GM23338 (cell line): ENCODE measurements around the gene P4HA1. TPM values are rescaled to one million over a fixed set of nuclear protein-coding genes. Genes with fewer than 3 reads are reported as not detected.

Source experiments
- ATAC-seq: fragments of 200-7000 bp; cut with Tn5 transposase; 3 replicates; pipeline ENCODE4 v1.9.1; 2020
- DNase-seq: peaks from one replicate; pipeline ENCODE4 v3.0.0-alpha.2; 2015; ENCODE audit warnings: low spot score
- H2AFZ ChIP-seq: fragments of 200-600 bp; sonication (generic); 2 replicates; pipeline ENCODE4 v1.8.0; 2016; ENCODE audit warnings: antibody characterized with exemption, mild to moderate bottlenecking, moderate library complexity
- H3F3A ChIP-seq: fragments of 200-600 bp; sonication (generic); replicated peaks from 2 replicates; pipeline ENCODE4 v1.8.0; 2017; ENCODE audit warnings: antibody characterized with exemption, mixed run types, low read depth
- H3K27ac ChIP-seq: fragments of 200-600 bp; sonication (generic); 2 replicates; pipeline ENCODE4 v1.6.1; 2016; ENCODE audit warnings: low read depth
- H3K27me3 ChIP-seq: fragments of 200-600 bp; sonication (generic); 2 replicates; pipeline ENCODE4 v1.8.0; 2016; ENCODE audit warnings: mild to moderate bottlenecking, mixed run types, moderate library complexity; ENCODE audit not compliant: insufficient read depth
- H3K36me3 ChIP-seq: fragments of 200-600 bp; sonication (generic); 2 replicates; pipeline ENCODE4 v1.8.0; 2016; ENCODE audit warnings: mild to moderate bottlenecking; ENCODE audit not compliant: insufficient read depth
- H3K4me1 ChIP-seq: fragments of 200-600 bp; sonication (generic); 2 replicates; pipeline ENCODE4 v1.8.0; 2016; ENCODE audit warnings: mild to moderate bottlenecking, moderate library complexity; ENCODE audit not compliant: insufficient read depth
- H3K4me2 ChIP-seq: fragments of 200-600 bp; sonication (generic); 2 replicates; pipeline ENCODE4 v1.7.1; 2017; ENCODE audit warnings: mixed run types
- H3K4me3 ChIP-seq: fragments of 200-600 bp; sonication (generic); 2 replicates; pipeline ENCODE4 v1.6.1; 2016; ENCODE audit warnings: mixed run types
- H3K79me2 ChIP-seq: fragments of 200-600 bp; sonication (generic); replicated peaks from 2 replicates; pipeline ENCODE4 v1.8.0; 2017; ENCODE audit warnings: mild to moderate bottlenecking; ENCODE audit not compliant: insufficient read depth
- H3K9me2 ChIP-seq: fragments of 200-600 bp; sonication (generic); 2 replicates; pipeline ENCODE4 v1.8.0; 2017; ENCODE audit not compliant: insufficient read depth
- H4K20me1 ChIP-seq: fragments of 200-600 bp; sonication (generic); replicated peaks from 2 replicates; pipeline ENCODE4 v1.8.0; 2017; ENCODE audit warnings: mild to moderate bottlenecking; ENCODE audit not compliant: insufficient read depth
- H3K27ac Mint-ChIP-seq: 2 replicates; pipeline ENCODE4 v1.8.0; 2020; ENCODE audit warnings: inconsistent platforms, mild to moderate bottlenecking, moderate library complexity, mixed read lengths
- H3K27me3 Mint-ChIP-seq: 3 replicates; pipeline ENCODE4 v1.8.0; 2022; ENCODE audit warnings: low read depth, mild to moderate bottlenecking, moderate library complexity, mixed read lengths, inconsistent platforms; ENCODE audit not compliant: insufficient read depth, poor library complexity
- H3K36me3 Mint-ChIP-seq: 3 replicates; pipeline ENCODE4 v1.8.0; 2021; ENCODE audit warnings: low read depth, mild to moderate bottlenecking, inconsistent platforms, moderate library complexity, mixed read lengths
- H3K4me1 Mint-ChIP-seq: 3 replicates; pipeline ENCODE4 v1.8.0; 2020; ENCODE audit warnings: mild to moderate bottlenecking, inconsistent platforms, mixed read lengths
- H3K4me3 Mint-ChIP-seq: 3 replicates; pipeline ENCODE4 v1.8.0; 2021; ENCODE audit warnings: moderate library complexity, mild to moderate bottlenecking, inconsistent platforms, mixed read lengths
- H3K9me3 Mint-ChIP-seq: 3 replicates; pipeline ENCODE4 v1.8.0; 2020; ENCODE audit warnings: moderate library complexity, mild to moderate bottlenecking, inconsistent platforms, mixed read lengths
- CREB1 ChIP-seq: fragments of 250-450 bp; sonication (Bioruptor Pico); IDR thresholded peaks from 2 replicates; pipeline ENCODE4 v1.5.0; 2020; ENCODE audit warnings: low read depth, mild to moderate bottlenecking, moderate library complexity
- EZH2 ChIP-seq: fragments of 200-600 bp; sonication (generic); IDR thresholded peaks from one replicate; pipeline ENCODE4 v1.8.0; 2017; ENCODE audit warnings: antibody characterized with exemption, mild to moderate bottlenecking, low read depth; ENCODE audit not compliant: unreplicated experiment
- EZH2phosphoT487 ChIP-seq: fragments of 200-600 bp; sonication (generic); IDR thresholded peaks from one replicate; pipeline ENCODE4 v1.8.1; 2018; ENCODE audit warnings: antibody characterized with exemption; ENCODE audit not compliant: unreplicated experiment
- JUNB ChIP-seq: IDR thresholded peaks from one replicate; pipeline ENCODE4 v1.6.1; 2016; ENCODE audit warnings: antibody characterized with exemption; ENCODE audit not compliant: unreplicated experiment
- REST ChIP-seq: IDR thresholded peaks from one replicate; pipeline ENCODE4 v1.6.1; 2018; ENCODE audit warnings: antibody characterized with exemption; ENCODE audit not compliant: unreplicated experiment
- STAT1 ChIP-seq: IDR thresholded peaks from one replicate; pipeline ENCODE4 v1.6.1; 2016; ENCODE audit warnings: antibody characterized with exemption; ENCODE audit not compliant: unreplicated experiment
- ZNF114 ChIP-seq: fragments of 250-450 bp; sonication (Bioruptor Pico); IDR thresholded peaks from 2 replicates; pipeline ENCODE4 v1.5.0; 2020; ENCODE audit warnings: mild to moderate bottlenecking, moderate library complexity
- ZNF462 ChIP-seq: fragments of 250-450 bp; sonication (Bioruptor Pico); IDR thresholded peaks from 2 replicates; pipeline ENCODE4 v1.5.0; 2020; ENCODE audit warnings: mild to moderate bottlenecking, moderate library complexity
- polyA plus RNA-seq: library from polyadenylated mRNA; unstranded; fragments of >200 nt; fragmentation: Nextera tagmentation; extraction: Ambion mirVana; gene quantifications from 2 replicates; pipeline ENCODE4 v1.2.1, GENCODE V29; 2016
- total RNA-seq: library from RNA; depleted of rRNA; stranded (reverse); fragments of >200 nt; shearing (Covaris generic); gene quantifications from 2 replicates; pipeline ENCODE4 v1.2.3, GENCODE V29; 2014
- TF ChIP-seq, protein P1 (sequence below): IDR thresholded peaks from 2 replicates; pipeline ENCODE4 v1.6.1; 2016; ENCODE audit warnings: antibody characterized with exemption

The P4HA1 gene
- total and polyA plus RNA-seq, 2 experiments from 2014 or later: 26.4 to 27.1 TPM

DNA sequence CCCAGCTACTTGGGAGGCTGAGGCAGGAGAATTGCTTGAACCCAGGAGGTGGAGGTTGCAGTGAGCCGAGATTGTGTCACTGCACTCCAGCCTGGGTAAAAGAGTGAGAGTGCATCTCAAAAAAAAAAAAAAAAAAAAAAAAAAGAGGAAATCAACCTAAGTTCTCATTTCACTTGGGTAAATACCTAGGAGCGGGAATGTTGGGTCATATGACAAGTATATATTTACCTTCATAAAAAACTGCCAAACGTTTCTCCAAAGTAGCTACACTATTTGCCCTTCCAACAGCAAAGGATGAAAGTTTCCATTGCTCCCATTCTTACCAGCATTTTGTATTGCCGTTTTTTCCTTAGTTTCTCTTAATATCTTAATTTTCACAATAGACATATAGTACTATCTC lies 9.8 kb downstream of the P4HA1 start (continued):
- TF ChIP-seq REST (no peak), STAT1 (no peak), ZNF114 (CRISPR knock-in tag) (no peak), EZH2 (no peak)
- TF ChIP-seq, protein P1, sequence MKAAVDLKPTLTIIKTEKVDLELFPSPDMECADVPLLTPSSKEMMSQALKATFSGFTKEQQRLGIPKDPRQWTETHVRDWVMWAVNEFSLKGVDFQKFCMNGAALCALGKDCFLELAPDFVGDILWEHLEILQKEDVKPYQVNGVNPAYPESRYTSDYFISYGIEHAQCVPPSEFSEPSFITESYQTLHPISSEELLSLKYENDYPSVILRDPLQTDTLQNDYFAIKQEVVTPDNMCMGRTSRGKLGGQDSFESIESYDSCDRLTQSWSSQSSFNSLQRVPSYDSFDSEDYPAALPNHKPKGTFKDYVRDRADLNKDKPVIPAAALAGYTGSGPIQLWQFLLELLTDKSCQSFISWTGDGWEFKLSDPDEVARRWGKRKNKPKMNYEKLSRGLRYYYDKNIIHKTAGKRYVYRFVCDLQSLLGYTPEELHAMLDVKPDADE: no peak

DNA sequence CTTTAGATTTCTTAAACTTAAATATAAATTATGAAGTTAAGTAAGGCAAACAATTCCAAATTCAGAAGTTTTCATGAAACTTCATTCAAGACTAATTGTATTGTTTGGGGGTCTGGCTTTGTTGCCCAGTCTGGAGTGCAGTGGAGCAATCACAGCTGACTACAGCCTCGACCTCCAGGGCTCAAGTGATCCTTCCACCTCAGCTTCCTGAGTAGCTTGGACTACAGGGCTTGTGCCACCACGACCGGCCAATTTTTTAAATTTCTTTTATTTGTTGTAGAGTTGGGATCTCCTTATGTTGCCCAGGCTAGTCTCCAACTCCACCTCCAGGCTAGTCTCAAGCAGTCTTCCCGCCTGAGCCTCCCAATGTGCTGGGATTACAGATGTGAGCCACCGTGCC lies 12.5 kb downstream of the P4HA1 start:
- TF ChIP-seq JUNB (no peak), EZH2phosphoT487 (no peak), EZH2 (no peak), CREB1 (CRISPR knock-in tag) (no peak), ZNF462 (CRISPR knock-in tag) (no peak)
- Mint-ChIP-seq H3K4me1 (no peaks in the 10 kb centered on the region), H3K27me3 (no peaks in the 10 kb centered on the region), H3K9me3 (no peaks in the 10 kb centered on the region), H3K36me3 (no peaks in the 10 kb centered on the region), H3K27ac (no peak overlapping the region), H3K4me3 (no peak overlapping the region)
- Histone ChIP-seq H3K4me1 (no peaks in the 10 kb centered on the region), H3K79me2 (peaks cover 22% of the 10 kb centered on the region; the same call in 1 of the 2 replicates), H3K4me2 (no peak overlapping the region), H3K27me3 (no peaks in the 10 kb centered on the region), H3K27ac (no peak overlapping the region), H3F3A (no peaks in the 10 kb centered on the region), H3K9me2 (no peaks in the 10 kb centered on the region), H4K20me1 (no peaks in the 10 kb centered on the region), H3K4me3 (no peak overlapping the region), H3K36me3 (no peaks in the 10 kb centered on the region), H2AFZ (no peak overlapping the region)
- DNase-seq (no peak), ATAC-seq (no peak)
